NCI-H1436 (cell line): ENCODE data around the gene STAG3.
"Not testable (repeated sequence)": the region's sequence is repeated elsewhere in the genome, so short reads cannot be mapped to it uniquely, and the experiment has no call there.

Source experiments
- DNase-seq: peaks from one replicate; lab custom pipeline; 2025; lab: John Stamatoyannopoulos, UW

Gene STAG3

DNA sequence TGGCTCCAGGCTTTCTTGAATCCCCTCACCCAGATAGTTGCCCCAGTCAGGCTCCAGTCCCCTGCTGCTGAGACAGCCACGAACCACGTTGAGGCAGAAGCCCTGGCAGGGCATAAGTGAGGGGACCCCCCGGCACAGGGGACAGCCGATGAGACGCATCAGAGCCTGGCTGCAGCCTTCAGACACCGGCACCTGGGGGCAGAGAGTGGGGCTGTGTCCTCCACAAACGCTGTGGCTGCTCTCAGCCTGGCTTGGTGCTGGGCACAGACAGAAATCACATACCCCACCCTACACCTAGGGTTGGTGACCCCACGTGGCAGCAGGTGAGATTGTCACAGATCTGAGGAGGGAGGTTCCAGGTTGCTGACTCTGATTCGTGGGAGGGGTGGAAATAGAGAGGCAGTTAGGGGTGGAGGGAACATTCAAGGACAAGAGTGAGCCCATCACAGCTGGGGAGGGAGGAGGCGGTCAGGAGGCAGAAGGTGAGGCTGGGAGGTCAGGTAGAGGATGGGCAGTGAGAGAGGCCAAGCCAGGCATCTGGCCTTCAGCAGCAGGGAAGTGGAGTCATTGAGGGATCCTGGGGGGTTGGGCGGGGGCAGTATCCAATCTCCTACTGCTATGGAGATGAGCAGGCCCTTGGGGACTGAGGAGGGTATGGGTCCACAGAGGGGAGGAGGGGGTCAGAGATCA, 3.8 kb upstream of the STAG3 start:
- DNase-seq: no peak

DNA sequence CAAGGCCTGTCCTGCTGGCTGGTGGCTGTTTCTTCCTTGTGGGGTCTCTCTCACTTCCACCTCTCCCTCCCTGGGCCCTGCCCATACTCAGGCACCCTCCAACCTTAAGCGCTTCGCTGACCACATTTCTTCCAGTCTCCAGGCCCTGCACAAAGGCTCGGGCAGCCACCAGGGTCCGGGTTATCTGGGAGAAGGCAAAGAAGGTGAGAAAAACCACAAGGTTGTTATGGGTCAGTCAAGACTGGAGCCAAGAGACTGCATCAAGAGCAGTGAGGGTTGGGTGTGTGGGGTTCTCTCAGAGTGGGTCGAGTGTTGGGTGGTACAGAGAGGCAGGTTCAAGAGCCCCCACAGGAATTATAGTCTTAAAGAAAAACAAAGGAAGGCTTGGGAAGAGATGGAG, 3.1 kb upstream of the STAG3 start:
- DNase-seq: no peak

DNA sequence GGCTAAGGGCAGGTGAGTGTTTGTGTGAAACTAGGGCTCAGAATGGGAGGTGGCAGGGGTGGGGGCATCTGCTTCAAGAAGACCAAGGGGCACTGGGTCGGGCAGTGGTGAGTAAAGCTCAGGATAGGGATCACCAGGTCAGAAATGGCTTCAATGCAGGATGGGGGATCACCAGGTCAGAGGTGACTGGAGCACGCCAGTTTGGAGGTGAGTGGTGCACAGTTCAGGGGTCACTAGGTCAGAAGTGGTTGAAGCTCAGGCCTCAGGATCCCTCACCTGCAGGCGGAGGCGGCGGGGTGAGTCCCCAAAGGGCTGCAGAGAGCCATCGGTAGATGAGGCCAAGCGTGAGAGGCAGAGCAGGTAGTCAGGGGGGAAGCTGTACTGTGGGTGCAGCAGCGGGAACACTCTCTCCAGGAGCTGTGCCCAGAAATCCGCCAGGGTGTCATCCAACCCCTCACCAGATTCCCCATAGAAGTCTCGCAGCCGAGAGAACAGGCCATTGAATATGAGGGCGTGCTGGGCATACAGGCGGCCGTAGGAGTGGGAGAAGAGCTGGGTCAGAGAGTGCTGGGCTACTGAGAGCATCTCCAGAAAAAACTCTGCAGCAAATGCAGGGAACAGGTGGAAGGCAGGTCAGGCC, 2.3 kb upstream of the STAG3 start:
- no peak for DNase-seq

DNA sequence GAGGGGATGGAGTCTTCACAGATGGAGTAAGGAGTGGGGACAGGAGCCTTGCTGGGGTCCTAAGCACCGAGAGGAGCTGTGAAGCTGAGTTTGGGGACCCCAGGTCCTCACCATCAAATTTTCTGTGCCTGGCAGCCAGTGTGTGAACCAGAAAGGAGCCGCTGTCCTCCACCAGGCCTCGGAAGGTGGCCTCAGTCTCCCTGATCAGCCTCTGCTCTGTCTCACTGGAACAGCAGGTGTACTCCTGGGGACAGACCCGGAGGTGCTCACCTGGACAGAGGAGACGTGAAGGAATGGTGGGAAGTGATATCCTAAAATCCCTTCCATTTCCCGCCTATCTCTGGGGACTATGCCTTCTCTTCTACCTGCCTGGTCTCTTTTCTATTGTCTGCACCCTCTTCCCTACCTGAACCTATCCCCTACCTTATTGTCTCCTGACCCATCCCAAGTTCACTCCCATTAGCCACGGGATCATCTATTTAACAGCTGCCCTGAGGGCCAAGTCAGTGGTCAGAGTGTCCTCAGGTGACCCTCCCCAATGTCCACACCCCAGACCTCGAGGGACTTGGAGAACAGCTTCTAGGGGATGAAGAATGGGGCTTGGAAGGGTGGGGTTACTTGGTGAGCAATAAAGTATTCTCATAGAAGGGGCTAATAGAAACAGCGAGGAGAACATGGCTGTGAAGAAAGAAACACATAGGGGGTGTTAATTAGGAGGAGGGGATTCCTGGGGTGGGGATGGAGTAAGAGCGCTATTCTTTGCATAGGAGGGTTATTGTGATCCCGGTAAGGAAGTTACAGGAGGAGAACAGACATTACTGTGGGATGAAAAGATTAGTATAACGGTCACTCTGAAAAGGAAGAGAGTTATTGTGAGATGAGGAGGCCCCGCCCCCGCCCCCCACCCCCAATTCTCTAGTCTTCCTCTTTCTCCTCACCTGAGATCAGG, 1.3 kb upstream of the STAG3 start:
- no peak for DNase-seq

DNA sequence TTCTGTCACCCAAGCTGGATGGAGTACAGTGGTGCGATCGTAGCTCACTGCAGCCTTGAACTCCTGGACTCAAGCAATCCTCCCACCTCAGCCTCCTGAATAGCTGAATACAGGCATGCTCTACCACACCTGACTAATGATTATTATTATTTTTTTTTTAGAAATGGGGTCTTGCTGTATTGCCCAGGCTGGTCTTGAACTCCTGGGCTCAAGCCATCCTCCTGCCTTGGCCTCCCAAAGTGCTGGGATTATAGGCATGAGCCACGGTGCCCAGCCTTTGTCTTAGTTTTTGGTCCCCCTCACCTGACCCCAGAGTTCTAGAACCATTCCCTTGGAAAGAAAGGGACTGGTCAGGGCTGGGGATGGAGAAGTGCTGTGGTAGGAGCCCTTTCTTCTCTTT, 2.4 kb downstream of the STAG3 start:
- not testable (repeated sequence) for DNase-seq

DNA sequence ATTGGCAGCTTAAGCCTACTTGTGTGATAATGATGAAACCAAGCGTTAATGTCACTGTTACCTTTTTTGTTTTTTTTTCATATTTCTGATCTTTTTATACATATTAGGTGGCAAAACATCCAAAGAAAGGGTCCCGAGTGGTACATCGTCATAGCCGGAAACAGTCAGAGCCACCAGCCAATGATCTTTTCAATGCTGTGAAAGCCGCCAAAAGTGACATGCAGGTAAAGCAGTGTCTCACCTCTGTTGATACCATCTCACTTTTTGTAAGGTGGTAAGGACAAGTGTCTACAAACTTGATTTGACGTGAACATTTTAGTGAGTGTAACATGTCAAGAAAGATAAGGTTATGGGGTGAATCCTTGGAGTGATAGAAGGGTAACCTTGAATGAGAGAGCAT, 4.9 kb downstream of the STAG3 start:
- DNase-seq: not testable (repeated sequence)

DNA sequence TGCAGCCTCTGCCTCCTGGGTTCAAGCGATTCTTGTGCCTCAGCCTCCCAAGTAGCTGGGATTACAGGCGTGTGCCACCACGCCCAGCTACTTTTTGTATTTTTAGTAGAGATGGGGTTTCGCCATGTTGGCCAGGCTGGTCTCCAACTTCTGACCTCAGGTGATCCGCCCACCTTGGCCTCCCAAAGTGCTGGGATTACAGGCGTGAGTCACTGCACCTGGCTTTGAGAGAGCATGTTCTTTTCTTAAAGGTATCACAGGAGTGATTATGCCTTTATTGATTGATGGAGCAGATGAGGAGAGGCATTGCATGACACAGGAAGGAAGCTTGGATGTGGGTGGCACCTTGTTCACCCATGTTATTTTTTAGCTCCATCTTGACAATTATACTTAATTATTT, 5.4 kb downstream of the STAG3 start:
- DNase-seq: not testable (repeated sequence)

DNA sequence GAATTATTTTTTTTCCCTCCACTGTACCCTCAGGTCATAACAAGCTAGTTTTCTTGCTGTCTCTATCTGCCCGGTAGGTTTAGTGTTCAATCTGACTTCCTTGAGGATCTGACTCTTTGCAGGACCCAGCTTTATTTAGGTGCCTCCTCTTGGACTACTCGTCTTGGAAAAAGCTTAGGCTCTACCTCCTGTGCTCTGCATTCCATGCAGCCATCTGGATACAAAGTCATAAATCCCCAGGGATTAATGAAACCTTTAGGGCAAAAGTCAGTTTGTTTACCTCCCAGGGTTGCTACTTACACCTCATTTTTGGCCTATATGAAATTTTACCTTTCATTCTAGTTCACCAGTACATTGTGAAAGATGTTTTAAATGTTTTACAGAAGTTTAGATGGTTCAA, 8.0 kb downstream of the STAG3 start:
- no peak for DNase-seq

DNA sequence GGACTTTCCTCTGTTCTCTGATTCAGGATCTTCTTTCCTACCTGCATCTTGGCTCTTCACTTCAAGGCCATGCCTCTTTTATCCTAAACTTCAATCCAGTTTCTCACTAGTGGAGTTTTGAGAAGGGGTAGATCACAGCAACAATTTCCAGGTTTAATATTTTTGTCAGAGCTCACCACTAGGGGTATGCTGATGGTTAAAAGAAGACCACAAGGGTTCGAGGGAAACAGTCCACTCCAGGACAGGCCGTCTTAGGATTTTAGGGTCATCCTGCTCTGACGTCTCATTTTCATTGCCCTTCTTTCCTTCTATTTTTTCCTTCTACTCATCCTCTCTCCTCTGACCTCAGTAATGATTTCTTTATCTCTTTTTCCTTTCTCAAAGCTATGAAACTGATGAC, 11.3 kb downstream of the STAG3 start:
- DNase-seq: no peak

DNA sequence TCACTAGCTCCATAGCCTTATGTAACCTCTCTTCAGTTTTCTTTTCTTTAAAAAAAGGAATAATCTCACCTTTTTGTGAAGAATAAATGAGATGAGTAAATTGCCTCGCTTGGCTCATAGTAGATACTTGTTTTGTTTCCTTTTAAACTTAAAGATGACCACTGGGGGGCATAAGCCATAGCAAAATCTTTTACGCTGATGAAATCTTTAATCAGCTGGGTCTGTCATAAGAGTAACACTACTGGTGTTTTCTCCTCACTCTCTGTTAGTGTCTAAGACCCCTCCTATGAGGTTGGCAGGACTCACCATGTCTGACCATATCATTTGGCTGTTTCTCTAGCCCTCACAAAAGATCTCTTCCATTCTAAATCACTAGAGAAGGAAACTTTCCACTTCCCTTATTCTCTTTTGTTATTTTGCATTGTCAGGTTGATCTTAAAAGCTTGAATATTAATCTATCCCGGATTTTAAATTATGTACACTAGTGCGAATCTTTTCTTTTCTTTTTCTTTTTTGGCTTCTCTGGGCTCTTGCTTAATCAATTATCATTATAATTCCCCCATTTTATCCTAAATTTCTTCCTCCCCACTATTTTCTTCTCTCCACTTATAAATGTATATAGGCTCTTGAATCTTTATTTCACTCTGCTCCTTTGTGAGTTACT, 12.5 kb downstream of the STAG3 start:
- no peak for DNase-seq

DNA sequence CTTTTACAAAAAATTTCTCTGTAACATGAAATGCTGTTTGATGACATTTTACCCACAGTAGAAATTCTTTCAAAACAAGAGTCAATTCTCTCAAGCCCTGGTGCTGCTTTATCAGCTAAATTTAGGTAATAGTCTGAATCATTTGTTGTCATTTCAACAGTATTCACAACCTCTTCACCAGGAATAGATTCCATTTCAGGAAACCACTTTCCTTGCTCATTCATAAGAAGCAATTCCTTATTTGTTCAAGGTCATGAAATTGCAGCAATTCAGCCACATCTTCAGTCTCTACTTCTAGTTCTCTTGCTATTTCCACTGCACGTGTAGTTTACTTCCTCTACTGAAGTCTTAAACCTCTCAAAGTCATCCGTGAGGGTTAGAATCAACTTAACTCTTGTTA, 14.1 kb downstream of the STAG3 start:
- DNase-seq: no peak

DNA sequence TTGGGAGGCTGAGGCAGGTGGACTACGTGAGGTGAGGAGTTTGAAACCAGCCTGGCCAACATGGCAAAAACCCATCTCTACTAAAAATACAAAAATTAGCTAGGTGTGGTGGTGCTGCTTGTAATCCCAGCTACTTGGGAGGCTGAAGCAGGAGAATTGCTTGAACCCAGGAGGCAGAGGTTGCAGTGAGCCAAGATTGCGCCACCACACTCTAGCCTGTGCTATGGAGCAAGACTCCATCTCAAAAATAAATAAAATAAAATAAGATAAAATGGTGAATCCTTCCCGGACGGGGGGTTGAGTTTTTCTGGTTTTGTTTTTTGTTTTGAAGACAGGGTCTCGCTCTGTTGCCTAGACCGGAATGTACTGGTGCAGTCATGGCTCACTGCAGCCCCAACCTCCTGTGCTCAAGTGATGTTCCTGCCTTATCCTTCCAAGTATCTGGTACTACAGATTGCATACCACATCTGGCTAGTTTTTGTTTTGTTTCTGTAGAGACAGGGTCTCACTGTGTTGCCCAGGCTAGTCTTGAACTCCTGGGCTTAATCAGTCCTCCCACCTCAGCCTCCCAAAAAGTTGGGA, 14.7 kb downstream of the STAG3 start:
- not testable (repeated sequence) for DNase-seq

DNA sequence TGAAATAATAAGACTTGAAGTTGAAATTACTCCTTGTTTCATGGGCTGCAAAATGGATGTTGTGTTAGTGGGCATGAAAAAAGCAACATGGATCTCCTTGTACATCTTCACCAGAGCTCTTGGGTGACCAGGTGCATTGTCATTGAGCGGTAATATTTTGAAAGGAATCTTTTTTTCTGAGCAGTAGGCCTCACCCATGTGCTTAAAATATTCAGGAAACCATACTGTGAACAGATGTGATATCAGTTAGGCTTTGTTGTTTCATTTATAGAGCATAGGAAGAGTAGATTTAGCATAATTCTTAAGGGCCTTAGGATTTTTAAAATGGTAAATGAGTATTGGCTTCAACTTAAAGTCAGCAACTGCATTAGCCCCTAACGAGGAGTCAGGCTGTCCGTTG, 15.3 kb downstream of the STAG3 start:
- DNase-seq: no peak

DNA sequence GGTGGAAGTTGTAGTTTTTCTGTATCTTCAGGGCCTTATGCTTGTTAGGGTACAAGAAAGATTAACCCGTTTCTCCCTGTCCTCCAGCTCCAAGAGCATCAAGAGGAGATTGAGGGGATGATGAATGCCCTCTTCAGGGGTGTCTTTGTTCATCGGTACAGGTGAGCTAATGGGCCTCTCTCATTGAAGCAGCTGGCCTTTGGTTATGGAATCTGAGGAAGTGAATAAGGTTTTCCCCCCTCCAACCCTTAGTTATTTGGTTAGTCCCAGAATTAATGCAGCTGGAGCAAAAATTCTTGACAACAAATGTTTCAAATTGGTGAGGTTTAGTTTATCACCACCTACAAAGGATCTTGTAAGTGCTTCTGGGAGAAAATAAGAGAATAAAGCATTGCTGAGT, 17.5 kb downstream of the STAG3 start:
- DNase-seq: no peak

DNA sequence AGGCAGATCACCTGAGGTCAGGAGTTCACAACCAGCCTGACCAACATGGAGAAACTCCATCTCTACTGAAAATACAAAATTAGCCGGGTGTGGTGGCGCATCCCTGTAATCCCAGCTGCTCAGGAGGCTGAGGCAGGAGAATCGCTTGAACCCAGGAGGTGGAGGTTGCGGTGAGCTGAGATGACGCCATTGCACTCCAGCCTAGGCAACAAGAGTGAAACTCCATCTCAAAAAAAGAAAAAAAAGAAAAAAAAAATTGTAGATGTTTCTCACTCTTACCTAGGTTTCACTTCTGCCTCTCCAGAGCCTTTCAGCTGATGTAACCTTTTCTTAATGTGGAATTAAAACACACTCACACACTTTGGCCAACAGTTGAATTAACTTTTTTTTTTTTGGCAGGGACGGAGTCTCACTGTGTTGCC, 18.2 kb downstream of the STAG3 start:
- DNase-seq: not testable (repeated sequence)

DNA sequence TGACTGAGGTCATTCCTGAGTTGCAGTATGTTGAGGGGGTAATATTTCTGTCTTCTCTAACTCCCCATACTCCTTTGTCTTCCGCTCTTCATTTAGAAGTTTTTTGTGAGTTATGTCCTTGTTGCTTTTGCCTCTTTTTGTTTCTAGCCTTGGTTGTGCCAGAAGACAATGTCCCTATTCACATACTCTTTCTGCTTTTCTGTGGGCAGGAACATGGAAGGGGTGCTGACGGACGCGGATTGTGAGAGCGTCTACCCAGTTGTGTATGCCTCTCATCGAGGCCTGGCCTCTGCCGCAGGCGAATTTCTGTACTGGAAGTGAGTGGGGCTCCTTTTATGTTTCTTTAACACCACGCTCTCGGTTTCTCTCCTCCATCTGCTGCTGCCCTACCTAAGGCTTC, 20.5 kb downstream of the STAG3 start:
- no peak for DNase-seq

DNA sequence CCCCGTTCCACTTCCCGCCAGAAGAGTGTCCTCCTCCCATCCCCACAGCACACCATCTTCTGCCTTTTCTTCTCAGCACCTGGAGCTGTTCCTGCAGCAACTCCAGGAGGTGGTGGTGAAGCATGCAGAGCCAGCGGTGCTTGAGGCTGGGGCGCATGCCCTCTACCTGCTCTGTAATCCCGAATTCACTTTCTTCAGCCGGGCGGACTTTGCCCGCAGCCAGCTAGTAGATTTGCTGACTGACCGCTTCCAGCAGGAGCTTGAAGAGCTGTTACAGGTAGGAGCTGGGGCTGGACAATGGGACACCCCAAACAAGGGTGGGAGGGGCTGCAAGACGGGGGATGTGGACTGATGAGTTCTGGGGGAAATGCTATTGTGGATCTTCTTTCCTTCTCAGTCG, 23.0 kb downstream of the STAG3 start:
- no peak for DNase-seq

DNA sequence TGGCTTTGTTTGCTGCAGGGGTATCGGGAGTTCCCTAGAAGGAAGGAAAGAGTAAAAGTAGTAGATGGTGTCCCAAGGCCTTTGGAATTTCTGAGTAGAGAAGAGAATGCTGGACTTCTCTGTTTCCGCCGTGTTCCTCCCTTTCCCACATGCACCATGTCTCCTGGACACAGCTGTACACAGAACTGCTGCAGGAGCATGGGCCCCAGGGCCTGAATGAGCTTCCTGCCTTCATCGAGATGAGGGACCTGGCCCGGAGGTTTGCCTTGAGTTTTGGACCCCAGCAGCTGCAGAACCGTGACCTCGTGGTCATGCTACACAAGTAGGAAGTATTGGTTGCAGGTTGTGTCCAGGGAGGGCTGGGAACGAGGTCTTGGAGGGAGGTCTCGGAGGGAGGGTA, 26.7 kb downstream of the STAG3 start:
- DNase-seq: no peak

DNA sequence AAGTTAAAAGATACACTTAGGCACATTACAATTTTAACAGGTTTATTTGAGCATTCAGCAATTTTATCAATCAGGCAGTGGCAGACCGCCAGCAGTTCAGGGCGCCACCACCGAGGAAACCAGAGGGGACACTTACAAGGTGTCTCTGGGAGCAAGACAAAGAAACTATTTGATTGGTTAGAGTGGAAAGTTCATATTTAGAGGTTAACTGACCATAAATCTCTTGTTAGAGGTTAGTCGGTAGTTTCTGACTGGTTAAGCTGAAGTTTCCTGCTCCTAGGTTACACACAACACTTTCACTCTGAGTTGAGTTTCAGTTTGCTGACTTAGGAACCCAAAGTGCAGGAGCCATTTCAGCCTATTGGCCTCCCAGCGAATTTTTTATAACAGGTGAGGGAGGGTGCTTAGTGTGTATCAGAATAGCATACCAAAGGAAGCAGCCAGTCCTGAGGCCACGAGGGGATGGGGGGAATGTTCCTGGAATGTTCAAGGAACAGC, 31.2 kb downstream of the STAG3 start:
- no peak for DNase-seq

DNA sequence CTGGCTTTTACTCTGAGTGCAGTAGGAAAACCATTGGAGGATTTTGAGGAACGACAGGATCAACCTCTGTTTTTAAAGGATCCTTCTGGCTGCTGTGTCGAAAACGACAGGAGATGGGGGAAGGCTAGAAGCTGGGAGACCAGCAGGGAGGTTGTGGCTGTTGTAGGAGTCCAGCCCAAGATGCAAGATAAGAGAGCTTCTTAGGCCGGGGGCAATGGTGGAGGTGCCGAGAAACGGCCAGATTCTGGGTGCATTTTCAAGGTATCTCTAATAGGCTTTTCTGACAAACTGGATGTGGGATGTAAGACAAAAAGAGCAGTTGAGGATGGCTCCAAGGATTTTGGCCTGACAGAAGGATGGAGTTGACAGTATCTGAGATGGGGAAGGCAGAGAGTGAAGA, 31.8 kb downstream of the STAG3 start:
- no peak for DNase-seq

DNA sequence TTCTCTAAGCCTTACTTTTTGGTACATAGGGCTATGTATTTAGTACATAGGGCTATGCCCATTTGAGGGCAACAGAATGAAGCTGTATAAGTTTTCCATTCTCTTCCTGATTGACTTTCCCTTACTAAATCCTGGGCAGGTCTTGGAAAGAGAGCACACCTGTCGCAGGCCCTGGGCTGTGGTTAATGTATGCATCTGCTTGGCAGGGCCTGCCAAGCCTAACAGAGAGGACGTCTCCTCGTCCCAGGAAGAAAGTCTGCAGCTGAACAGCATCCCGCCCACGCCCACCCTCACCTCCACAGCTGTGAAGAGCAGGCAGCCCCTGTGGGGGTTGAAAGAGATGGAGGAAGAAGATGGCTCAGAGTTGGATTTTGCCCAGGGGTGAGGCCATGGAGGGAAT, 33.1 kb downstream of the STAG3 start:
- DNase-seq: no peak

DNA sequence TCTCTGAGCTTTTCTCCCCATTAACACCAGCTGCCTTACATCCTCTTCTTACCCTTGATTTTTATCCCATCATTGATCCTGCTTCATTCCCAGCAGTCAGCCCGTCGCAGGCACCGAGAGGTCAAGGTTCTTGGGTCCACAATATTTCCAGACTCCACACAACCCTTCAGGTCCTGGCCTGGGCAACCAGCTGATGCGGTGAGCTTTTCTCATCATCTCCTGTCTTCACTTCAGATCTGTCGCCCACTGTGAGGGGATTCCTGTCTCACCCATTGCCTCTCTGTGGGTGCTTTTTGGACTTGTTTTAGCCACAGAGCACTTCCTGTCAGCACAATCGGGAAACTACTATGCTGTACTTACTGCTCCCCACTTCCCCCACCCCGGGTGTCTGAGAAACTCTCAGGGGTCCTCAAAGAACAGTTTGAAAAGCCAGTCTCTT, 33.6 kb downstream of the STAG3 start:
- DNase-seq: no peak
